HG03520 (cell line): ENCODE data around the gene NQO2.
"Not testable (repeated sequence)": the region's sequence is repeated elsewhere in the genome, so short reads cannot be mapped to it uniquely, and the experiment has no call there.

Experiments
- ATAC-seq: cut with Tn5 transposase; IDR thresholded peaks from one replicate; pipeline ENCODE4 v1.9.1; 2021; ENCODE audit warnings: mild to moderate bottlenecking, moderate library complexity; ENCODE audit not compliant: unreplicated experiment

NQO2 gene

DNA sequence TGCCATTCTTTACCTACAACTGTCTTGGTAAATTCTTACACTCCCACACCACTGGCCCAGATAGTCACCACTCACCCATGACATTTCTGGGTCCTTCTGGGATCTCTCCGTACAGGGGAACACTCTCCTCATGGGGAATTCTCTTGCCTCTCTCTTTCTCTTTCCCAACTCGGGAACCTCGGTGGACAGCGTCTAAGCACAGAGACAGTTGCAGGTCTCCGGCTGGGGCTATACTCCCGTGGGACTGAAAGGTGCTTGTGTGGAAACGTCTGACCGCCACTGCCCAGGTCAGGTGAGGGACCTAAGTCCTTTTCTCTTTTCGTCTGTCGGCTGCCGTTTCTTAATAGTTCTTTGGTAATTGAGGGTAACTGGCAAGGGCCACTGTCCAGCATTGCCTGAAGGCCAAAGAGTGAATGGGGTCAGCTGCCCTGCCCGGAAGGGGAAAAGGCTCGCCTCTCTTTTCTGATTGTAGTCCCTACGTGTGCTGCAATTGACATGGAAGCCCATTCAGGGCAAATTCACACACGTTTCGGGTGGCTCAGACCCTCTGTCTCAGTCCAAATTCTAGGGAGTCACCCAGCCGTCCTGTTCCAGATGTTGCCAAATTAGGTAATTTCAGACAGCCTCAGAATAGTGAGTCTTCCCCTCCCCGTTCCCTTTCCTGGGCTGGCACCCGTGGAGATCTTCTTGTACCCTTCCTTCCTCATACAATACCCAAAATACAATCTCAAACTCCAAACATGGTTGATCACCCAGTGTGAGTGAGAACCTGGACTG is 37.4 kb downstream of the NQO2 start:
- ATAC-seq = no peak

DNA sequence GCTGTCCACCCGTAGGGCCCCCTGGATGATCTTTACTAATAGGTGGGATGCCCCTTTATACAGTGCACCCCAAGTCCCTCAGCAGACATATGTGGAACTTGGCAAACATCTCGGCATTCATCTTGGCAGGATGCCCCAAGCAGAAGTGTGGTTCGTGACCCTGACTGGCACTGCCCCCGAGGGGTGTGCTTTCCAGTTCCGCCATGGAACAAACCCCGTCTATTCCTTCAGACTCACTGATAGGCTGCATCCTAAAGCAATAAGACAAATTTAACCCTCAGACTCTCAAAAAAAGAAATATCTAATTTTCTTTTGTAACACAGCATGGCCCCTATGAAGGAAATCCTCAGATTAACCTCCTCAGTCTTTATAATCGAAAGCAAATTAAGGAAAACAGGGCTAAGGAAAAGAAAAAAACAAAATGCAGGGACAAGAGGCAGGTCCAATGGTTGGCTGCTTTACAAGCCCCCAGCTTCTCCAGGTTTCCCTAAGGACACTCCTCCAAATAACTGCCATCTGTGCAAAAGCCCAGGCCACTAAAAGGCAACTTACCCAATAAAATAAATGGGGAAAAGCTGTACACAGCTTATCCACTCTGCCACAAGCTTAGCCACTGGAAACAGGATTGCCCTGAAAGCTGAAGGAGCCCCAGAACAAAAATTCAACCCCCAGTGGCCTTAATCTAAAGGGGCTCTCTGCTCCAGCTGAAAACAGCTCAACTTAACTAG is 38.1 kb downstream of the NQO2 start:
- no peak for ATAC-seq

DNA sequence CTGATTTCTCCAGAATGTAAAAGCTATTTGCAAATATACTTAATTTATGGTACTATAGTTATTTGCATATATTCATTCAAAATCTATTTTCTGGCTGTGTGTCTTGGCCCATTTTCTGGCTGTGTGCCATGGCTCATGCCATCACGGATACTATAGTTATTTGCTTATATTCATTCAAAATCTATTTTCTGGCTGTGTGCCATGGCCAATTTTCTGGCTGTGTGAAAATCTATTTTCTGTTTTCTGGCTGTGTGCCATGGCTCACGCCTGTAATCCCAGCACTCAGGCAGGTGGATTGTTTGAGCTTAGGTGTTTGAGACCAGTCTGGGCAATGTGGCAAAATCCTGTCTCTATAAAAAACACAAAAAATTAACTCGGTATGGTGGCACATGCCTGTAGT is 39.7 kb downstream of the NQO2 start:
- no peak for ATAC-seq

DNA sequence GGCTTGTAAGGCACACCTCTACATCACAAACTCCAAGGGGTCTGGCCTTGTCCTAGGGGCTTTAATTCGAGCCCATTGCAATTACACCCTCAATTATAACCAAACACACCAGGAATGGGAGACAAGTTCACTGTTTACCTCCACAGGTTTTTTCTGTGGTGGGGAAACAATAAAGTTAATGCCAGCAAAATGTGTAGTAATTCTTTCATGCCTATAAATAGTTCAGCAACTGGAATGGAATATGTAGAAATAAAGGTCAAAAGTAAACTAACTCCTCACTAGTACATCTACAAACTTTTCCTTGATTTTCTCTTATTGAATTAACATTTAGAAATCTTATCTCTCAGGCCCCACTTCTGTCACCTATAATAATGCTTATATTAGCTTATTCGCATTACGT is 41.5 kb downstream of the NQO2 start:
- no peak for ATAC-seq

DNA sequence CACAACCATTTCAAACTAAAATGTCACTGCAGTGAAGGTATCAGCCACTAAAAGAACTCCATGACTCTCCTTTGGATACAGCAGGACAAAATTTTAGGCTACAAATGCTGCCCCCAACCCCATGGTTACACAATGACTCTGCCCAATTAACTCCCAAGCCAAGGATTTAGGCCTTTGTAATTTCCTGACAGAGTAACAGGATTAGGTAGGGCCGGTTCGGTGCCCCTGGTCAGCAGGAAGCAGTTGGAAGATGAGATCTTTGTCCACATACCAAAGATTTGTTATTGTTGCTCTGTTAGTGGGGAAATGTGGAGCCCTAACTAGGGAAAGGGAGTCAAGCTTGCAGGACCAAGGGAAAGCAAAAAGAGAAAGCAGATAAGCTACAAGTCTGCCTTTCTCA is 41.9 kb downstream of the NQO2 start:
- no peak for ATAC-seq

DNA sequence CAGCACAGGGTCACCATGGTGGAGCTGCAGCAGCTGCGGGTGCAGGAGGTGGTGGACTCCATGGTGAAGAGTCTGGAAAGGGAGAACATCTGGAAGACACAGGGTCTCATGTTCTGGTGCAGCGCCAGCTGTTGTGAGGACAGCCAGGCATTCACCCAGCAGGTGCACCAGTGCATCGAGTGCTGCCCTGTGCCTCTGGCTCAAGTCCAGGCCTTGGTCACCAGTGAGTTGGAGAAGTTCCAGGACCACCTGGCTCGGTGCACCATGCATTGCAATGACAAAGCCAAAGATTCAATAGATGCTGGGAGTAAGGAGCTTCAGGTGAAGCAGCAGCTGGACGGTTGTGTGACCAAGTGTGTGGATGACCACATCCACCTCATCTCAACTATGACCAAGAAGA is 45.7 kb downstream of the NQO2 start:
- ATAC-seq = no peak

DNA sequence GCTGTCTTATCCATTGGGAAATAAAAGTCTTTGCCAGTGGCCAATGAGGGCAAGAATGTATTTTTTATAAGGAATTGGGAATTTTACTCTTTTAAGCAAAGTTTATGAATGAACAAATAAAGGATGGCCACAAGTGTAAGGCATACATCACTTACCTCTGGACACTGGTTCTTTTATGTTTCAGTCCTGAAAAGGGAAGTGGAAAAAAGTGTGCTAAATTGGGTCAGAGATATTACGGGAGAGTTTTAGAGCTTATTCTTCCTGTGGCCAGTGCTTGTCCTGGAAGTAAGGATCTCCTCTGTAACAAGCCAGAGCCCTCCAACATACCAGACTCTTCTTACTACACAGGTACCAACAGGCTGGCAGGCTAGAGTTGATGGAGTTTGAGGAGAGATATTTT is 46.1 kb downstream of the NQO2 start:
- no peak for ATAC-seq

DNA sequence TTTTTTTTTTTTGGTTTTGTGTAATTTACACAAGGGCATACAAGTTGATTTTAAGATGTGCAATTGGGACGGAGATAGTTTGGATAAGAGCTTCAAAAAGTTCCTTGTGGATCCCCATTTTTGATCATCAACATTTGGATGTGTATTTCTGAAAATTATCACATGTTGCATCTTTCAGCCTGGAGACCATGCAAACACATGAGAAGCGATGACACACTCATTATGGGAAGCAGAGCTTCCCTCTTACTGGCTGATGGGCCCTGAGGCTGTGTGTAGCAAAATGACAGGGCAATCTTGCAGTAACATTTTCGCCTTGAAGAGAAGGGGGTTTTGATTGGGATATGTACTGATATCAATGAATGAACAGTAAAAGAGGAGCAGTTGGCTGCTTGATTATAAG is 46.6 kb downstream of the NQO2 start:
- no peak for ATAC-seq

DNA sequence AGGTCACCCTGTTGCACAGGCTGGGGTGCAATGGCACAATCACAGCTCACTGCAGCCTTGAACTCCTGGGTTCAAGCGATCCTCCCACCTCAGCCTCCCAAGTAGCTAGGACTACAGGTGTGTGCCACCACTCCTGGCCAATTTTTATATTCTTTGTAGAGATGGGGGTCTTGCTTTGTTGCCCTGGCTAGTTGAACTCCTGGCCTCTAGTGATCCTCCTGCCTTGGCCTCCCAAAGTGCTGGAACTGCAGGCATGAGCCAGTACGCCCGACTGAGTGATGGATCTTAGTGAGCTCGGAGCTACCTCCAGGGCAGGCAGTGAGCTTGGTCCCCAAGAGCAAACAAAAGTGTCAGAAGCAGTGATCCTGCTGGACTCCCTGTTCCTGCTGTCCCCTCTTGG is 48.3 kb downstream of the NQO2 start:
- ATAC-seq = not testable (repeated sequence)

DNA sequence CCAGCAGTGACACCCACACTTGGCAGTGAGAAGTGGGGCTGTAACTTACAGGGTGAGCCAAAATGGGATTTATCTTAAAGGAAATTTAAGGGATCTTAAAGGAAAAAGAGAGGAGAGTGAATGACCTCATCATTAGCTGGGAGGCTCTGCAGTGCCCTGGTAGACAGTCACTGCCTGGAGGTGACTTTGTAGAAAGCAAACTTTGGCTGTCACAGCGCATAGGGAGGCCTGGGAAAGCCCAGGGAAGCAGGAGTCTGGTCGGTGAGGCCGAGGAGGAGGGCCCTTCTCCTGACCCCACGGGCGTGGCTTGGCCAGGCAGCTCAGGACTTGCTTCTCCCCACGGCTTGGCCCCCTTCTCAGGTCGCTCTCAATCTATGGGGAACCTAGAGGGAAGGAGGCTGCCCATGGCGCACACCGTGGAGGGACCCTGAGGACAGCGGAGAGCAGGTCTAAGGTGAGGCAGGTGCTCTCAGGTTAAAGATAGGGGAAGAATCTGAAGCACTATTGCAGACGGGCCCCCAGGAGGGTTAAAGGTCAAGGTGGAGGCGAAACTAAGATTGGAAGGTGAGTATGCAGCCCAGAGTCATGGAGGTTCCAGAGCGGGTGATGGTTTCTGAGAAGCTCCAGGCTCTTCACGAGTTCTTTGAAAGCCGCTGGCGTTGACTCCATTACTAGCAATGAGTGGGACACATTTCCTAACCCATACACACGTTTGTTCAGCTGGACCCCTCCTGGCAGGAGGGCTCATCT is 53.0 kb downstream of the NQO2 start:
- ATAC-seq = no peak

DNA sequence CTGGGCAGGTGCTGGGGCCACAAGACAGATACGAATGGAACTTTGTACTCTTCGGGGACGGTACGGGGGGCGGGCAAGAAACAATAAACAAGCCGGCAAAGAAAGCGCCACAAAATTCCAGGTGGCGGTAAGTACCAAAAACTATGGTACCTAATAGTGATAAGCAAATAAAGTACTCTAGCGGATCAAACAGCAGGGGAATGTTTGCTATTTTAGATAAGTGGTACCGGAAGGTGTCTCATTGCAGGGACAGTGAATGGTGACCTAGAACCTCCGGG is 53.5 kb downstream of the NQO2 start:
- no peak for ATAC-seq

DNA sequence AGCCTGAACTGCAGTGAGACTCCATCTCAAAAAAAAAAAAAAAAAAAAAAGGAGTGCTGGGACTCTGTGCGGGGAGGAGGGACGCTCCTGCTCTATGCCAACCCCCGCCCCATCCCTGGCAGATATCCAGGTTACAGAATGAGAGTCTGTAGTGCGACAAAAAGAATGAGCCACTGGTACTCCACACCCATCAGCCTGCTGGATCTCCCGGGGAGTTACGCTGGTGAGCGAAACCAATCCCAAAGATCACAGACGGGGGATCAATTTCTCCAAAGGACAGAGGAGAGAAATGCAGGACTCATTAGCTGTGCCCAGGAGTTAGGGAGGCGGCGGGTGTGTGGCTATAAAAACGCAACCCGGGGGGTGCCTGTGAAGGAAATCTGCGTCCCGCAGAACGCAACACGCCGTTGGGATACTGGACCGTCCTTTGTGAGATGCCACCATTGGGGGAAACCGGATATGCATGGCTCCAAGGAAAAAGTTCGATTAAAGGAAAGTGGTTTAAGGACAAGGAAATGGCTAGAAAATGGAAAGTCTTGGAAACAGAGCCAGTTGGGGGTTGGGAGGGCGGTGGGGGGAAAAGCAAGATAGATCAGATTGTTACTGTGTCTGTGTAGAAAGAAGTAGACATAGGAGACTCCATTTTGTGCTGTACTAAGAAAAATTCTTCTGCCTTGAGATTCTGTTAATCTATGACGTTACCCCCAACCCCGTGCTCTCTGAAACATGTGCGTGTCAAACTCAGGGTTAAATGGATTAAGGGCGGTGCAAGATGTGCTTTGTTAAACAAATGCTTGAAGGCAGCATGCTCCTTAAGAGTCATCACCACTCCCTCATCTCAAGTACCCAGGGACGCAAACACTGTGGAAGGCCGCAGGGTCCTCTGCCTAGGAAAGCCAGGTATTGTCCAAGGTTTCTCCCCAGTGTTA is 54.8 kb downstream of the NQO2 start:
- not testable (repeated sequence) for ATAC-seq

DNA sequence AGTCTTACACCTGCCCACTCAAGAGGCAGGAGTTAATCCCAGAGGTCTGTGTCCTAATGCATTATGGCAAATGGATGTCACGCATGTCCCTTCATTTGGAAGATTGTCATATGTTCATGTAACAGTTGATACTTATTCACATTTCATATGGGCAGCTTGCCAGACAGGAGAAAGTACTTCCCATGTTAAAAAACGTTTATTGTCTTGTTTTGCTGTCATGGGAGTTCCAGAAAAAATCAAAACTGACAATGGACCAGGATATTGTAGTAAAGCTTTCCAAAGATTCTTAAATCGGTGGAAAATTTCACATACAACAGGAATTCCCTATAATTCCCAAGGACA is 55.4 kb downstream of the NQO2 start:
- not testable (repeated sequence) for ATAC-seq

DNA sequence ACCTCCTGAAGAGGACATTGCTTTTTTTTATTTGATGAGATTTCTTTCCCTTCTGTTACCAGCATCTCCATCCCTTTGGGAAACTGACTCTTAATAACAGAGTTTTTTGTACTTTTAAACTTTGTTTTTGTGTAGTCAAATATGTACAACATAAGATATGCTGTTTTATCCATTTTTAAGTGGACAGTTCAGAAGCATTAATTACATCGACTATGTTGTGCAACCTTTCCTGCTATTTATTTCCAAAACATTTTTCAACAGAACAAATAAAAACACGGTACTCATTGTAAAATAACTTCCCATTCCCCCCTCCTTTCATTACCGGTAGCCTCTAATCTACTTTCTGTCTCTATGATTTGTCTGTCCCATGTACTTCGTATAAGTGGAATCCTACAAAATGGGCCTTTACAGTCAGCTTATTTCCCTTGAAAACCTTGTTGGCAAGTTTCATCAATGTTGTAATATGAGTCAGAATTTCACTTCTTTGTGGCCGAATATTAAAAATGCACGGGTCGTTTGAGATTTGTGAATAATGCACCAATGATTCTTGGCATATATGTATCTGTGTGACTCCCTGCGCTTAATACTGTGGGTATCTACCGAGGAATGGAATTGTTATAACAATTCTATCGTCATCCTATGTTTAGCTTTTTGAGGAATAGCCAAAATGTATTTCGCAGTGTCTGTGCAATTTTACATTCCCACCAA is 57.5 kb downstream of the NQO2 start:
- no peak for ATAC-seq

DNA sequence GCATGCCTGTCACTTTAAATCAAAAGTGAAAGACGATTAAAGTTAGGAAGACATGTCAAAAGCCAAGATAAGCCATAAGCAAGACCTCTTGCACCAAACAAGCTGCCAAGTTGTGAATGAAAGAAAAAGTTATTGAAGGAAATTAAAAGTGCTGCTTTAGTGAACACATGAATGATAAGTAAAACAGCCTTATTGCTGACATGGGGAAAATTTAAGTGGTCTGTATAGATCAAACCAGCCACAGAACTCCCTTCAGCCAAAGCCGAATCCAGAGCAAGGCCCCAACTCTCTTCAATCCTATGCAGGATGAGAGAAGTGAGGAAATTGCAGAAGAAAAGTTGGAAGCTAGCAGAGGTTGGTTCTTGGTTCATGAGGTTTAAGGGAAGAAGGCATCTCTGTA is 59.3 kb downstream of the NQO2 start:
- ATAC-seq = no peak

DNA sequence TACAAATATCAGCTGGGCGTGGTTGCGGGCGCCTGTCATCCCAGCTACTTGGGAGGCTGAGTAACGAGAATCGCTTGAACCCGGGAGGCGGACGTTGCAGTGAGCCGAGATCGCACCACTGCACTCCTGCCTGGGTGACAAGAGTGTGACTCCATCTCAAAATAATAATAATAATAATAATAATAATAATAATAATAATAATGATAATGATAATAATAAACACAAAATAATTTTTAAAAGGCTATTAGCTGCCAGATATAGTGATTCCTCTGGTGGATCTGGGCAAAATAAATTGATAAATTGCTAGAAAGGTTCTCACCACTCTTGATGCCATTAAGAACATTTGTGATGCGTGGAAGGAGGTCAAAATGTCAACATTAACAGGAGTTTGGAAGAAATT is 60.4 kb downstream of the NQO2 start:
- not testable (repeated sequence) for ATAC-seq

DNA sequence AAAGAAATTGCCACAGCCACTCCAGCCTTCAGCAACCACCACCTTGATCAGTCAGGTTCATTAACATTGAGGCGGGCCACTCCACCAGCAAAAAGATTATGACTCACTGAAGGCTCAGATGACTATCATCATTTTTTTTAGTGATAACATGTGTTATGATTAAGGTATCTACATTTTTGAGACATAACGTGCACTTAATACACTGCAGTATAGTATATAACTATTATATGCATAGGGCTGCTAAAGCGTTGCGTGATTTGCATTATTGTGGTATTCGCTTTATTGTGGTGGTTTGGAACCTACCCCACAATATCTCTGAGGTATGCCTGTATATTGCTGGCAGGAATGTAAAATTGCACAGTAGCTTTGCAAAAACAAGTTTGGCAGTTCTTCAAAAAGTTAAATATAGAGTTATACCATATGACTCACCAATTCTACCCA is 61.8 kb downstream of the NQO2 start:
- no peak for ATAC-seq

DNA sequence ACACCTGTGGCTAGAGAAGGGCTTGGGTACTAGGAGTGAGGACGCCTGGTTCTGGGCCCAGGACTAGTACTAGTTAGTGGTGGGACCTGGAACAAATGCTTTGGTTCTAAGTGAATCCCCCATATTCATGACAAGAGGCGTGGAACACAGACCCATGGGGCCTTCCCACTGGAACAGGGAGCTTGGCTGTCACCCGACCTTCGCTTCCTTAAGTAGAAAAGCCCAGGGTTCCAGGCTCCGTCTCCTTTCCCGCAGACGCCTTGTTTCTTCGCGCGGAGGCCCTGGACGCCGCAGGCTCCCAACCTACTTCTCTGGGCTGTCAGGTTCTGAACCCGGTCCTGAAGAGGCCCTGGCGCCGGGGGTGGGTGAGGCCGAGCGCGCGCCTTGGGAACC is 63.6 kb downstream of the NQO2 start:
- not testable (repeated sequence) for ATAC-seq

DNA sequence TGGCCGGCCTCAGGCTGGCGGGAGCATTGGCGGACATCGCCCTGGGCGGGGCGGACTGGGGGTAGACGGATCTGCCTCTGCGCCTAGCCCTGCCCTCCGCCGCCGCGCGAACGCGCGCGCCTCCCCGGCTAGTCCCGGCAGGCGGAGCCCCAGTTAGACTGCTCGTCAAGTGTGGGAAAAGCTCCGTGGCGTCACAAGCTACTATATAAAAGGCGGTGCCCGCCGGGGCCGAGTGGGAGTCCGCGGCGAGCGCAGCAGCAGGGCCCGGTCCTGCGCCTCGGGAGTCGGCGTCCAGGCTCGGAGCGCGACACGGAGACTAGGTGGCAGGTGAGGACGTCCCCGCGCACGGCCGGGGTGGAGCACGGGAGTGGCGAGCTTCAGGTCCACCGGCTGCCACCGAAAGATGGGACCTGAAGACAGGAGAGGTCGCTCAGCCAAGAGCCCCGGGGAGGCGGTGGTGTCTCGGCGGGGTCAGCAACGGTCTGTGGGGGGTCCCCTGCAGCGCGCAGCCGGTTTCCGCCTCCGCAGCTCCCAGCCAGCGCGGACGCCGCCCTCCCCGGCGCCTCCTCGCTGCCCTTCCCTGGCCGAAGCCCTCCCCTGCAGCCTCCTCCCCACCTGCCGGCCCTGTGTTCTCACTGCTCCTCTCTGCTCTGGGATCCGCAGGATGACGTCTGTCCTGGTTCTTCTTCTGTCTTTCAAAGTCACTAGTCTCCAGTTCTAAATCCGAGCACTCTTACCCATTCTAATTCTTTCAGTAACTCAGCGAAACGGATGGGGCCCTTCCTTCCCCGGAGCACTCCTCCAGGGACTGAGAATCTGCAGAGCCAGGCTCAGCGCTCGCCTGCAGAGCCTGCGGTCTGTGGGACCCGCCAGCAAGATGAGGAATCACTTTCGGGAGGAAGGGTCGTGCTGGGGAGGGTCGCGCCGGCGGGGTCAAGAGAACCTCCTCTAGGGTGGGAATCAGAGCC is 64.3 kb downstream of the NQO2 start:
- peak; percentile 46 for ATAC-seq
